Stimulated activated CD8-positive, alpha-beta memory T cell treated with anti-CD3 and anti-CD28 coated beads, Interleukin-4, amount 100 ng/mL, for 1 hour (primary cell): ENCODE measurements around the gene DSEL.

Experiments used
- DNase-seq, 2 donors: peaks; one replicate each; pipeline ENCODE4 v3.0.0-alpha.2; 2020; ENCODE audit warnings: low read depth in 2 of 2, low spot score in 1 of 2

Gene DSEL

GRCh38 chr18:67516539-67517443 is at the start of gene DSEL:
DSEL (minus strand) TSS chr18:67516720; CDS start chr18:67514608, 2,112 bp downstream.
- peak; percentile 97 to 98 for DNase-seq

- no peak for DNase-seq
These were observed 36.9 kb upstream of the DSEL start for GRCh38 chr18:67553437-67553836.

DNA sequence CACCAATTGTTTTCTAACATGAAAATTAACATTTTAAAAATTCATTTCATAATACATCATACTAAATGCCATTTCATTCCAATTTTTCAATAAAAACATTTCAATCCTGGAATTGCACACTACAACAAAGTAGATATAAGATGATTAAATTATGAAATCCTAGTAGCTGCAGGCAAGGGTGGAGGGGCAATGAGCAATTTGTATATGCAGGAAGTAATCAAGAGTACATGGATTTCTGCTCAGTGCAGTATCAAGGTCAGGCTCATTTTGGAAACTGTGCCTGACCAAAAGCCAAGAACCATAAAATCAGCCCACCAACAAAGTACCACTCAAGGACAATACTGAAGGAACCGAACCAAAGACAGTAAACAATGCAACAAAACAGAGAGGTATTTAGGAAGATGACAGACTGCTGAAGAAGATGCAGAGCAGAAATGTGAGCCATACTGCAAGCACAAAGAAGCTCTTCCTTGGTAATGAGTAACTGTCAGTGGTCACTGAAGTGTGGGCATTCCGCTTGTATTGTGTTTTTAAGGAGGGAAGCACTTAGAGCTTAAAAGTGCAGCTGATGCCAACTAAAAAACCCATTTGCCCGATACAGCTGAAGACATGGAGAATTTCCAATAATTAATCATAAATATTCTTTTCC is 34.5 kb upstream of the DSEL start:
- no peak for DNase-seq

GRCh38 chr18:67549946-67550345 is 33.4 kb upstream of the DSEL start:
- no peak for DNase-seq

DNA sequence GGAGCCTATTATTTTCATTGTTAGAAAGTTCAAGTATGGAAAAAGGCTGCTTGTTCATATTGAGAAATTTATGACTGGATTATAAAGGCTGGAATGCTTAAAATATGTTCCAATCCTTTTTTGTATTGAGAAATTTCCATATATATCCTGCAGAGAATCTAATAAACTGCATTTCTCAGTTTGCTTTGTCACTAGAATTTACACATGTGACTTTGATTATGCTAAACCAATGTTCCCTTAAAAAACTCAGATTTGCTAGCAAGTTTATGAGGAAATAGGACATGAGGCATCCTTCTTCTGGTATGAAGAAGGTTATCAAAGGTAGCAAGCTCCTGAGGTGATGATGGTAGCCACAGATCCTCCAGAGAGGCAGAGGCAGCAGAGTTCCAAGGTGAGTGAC is 29.2 kb upstream of the DSEL start:
- no peak for DNase-seq

GRCh38 chr18:67540559-67540958 is 24.0 kb upstream of the DSEL start:
- no peak for DNase-seq

DNA sequence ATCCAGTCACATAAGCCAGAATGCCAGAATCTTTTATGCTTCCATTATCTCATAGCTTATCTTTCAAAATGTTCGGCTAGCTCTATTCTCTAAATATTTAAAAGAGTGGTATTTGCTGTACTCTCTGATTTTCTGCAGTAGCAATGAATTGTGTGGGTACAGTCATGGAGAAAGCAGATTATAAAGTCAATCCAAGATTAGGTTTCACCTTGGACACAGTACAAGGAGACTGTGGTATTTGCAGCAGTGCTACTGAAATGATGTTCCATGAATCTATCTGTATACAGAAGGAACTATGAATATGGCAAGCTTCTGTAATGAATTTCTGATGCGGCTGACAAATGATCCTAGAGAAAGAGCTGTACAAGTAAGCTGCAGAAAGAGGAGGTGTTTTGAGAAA is 15.4 kb upstream of the DSEL start:
- no peak for DNase-seq

- DNase-seq: no peak
These were observed 9.0 kb upstream of the DSEL start for GRCh38 chr18:67525328-67526099.

GRCh38 chr18:67520351-67520921 is 3.9 kb upstream of the DSEL start:
- no peak for DNase-seq

DNA sequence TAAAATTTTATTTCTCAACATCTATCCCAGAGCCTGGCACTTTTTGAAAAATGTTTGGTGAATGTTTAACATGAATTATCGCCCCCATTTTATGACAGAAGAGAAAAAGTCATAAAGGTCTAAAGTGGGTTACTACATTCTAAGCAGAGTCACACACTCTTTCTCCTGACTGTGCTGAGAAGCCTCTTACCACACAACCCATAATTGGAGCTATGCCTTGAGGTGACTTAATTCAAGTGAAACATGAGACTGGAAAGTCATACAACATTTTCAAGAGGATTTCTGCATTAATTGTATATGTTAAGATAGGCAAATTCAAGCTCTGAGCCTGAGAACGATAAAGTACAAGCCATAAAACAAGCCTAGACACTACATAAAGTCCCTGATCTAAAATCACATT is 3.1 kb upstream of the DSEL start:
- no peak for DNase-seq

GRCh38 chr18:67518566-67518965 is 2.0 kb upstream of the DSEL start:
- DNase-seq: no peak

DNA sequence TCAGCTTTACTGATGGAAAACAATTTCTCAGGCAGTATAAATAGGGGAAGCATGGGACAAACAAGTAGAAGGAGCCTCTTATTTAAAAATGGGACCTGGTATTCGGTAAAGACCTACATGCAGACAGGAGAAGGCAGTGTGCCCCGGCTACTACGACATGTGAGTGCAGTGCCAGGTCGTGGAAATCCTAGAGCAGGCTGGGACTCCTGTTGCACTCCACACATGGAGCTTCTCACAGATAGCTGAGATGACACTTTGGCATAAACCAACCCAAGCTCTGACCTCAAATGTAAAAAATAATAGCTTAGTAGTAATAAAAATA is 885 bp upstream of the DSEL start:
- DNase-seq: no peak

DNA sequence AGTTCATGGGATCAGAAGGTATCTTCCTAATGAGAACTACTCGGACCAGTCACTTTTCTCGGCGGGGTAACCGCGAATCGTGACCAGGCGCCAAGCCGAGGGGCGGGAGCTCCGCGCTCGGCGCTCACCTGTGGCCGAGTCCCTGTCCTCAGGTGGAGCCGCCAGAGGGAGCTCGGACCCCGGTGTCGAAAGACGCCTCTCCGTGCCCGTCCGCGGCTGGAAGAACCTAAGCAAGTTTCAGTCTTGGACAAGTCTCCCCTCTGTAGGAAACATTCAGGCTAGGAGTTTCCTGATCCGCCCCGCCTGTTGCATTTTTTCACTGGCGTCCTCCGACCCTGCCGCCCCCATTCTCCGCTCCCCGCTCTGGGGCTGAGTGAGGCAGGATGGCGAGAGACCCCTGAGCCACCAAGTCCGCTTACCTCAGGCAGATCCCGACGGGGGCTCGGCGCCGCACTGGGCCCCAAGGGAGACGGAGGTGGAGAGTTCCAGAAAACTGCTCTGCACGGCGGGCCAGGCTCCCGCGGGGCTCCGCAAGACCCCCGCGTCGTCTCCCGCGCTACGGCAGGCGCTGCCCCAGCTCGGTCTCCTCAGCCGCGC is 480 bp downstream of the DSEL start:
- DNase-seq: peak; percentile 21 to 25

- no peak for DNase-seq
These were observed 1.5 kb downstream of the DSEL start for GRCh38 chr18:67514901-67515540.

GRCh38 chr18:67514465-67514864 is 2.1 kb downstream of the DSEL start:
- no peak for DNase-seq

GRCh38 chr18:67513280-67513679 is 3.2 kb downstream of the DSEL start:
- DNase-seq: no peak

GRCh38 chr18:67511840-67512239 is 4.7 kb downstream of the DSEL start:
- no peak for DNase-seq

- no peak for DNase-seq
These were observed 5.7 kb downstream of the DSEL start for GRCh38 chr18:67510831-67511230.

DNA sequence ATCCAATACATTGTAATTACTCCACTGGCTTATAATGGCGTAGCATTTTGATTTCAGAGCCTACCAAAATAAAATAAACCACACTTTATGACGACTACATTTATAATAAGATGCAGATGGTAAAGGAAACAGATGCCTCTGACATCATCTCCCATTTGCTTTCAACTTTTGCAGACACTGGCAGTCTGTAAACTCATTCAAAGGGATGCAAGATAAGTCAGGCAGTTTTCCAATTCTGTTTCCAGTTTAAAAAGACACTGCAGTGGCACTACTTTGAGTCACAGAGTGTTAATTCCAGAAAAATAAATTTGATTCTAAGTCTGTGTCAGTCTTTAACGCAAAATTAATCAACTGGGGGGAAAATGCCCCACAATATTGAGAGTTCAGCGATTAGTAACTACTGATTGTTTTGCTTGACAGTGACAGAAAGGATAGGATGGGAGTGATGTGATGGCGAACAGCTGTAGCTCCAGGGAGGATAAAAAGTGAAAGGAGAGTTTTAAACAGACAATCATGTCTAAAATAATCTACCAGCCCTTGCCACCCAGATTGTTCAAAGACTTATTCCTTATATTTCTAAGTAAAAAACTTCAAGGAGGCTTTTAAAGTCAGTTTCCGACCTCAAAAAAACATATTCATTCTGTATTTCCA is 6.7 kb downstream of the DSEL start:
- DNase-seq: no peak

GRCh38 chr18:67508146-67508545 is 8.4 kb downstream of the DSEL start:
- DNase-seq: no peak
